Measurements from ENCODE around the gene OR6N1. TPM values are rescaled to one million over a fixed set of nuclear protein-coding genes. Genes with fewer than 3 reads are reported as not detected.

Gene OR6N1
- polyA plus RNA-seq, 3 donors = not detected

GRCh38 chr1:158800526-158800925 lies 28.5 kb upstream of the OR6N1 start:
- Histone ChIP-seq H3K9me3 (replicated peaks in 1 of 2; ENCODE audit: control insufficient read depth in 1 of 2, insufficient read depth in 1 of 2, low read length in 2 of 2) (no peaks in the 10 kb centered on the region), H3K4me1 (ENCODE audit: control insufficient read depth in 1 of 2, insufficient read depth in 2 of 2, low read length in 2 of 2) (peaks cover 83 to 91% of the 10 kb centered on the region in 2 donors), H3K4me2 (replicated peaks; ENCODE audit: extremely low read depth, low read length, poor library complexity, severe bottlenecking) (peak overlapping the region; percentile 73), H3K9ac (ENCODE audit: insufficient read depth, low read length, poor library complexity, severe bottlenecking) (peak overlapping the region; percentile 38), H3K36me3 (replicated peaks in 1 of 2; ENCODE audit: control insufficient read depth in 1 of 2, insufficient read depth in 2 of 2, low read length in 2 of 2) (no peaks in the 10 kb centered on the region), H2AFZ (ENCODE audit: insufficient read depth, low read depth, low read length, poor library complexity, severe bottlenecking) (no peak overlapping the region), H3K27ac (ENCODE audit: low read depth in 1 of 2, low read length in 2 of 2) (peak overlapping the region; percentile 64 to 87), H3K79me2 (ENCODE audit: insufficient read depth, low read length) (peaks cover 75% of the 10 kb centered on the region), H3K4me3 (replicated peaks in 1 of 3; ENCODE audit: low read depth in 2 of 3, low read length in 3 of 3) (peak overlapping the region in 2 of 3 experiments; percentile 36 to 65), H4K20me1 (ENCODE audit: insufficient read depth, low read length) (no peaks in the 10 kb centered on the region), H3K27me3 (ENCODE audit: control insufficient read depth in 2 of 2, insufficient read depth in 2 of 2, low read length in 2 of 2) (no peaks in the 10 kb centered on the region)
- intact Hi-C loops (cut with micrococcal nuclease) = loop anchor here in 1 of 2 donors (5.0 to 10.0 kb wide), 2 partner anchors 37 to 274 kb away; partner anchors contain the start of gene AIM2
- WGBS (ENCODE audit: insufficient coverage) = no CpG with 5 or more reads among the region's 2 CpGs
- Mint-ChIP-seq H3K27ac (peak overlapping the region; percentile 90 to 98 (median 95)), H3K4me3 (peak overlapping the region in 1 of 2 donors; percentile 81), H3K36me3 (no peaks in the 10 kb centered on the region), H3K4me1 (peaks cover 83% of the 10 kb centered on the region), H3K27me3 (ENCODE audit: low read depth in 3 of 3) (peaks cover 0 to 3% (median 0%) of the 10 kb centered on the region in 3 donors), H3K9me3 (peaks cover 0 to 1% (median 0%) of the 10 kb centered on the region in 7 donors)
- TF ChIP-seq CTCF (IDR thresholded peaks at IDR 0.05) = no peak
- DNase-seq = peak; percentile 21 to 63 (median 29)

- Mint-ChIP-seq H3K27ac (peak overlapping the region; percentile 90 to 98 (median 95)), H3K4me3 (peak overlapping the region in 1 of 2 donors; percentile 81), H3K36me3 (no peaks in the 10 kb centered on the region), H3K4me1 (peaks cover 89% of the 10 kb centered on the region), H3K9me3 (peaks cover 0 to 3% (median 0%) of the 10 kb centered on the region in 7 donors), H3K27me3 (ENCODE audit: low read depth in 3 of 3) (peaks cover 0 to 3% (median 0%) of the 10 kb centered on the region in 3 donors)
- Histone ChIP-seq H3K9ac (ENCODE audit: insufficient read depth, low read length, poor library complexity, severe bottlenecking) (no peak overlapping the region), H3K4me2 (replicated peaks; ENCODE audit: extremely low read depth, low read length, poor library complexity, severe bottlenecking) (peak overlapping the region; percentile 73), H3K9me3 (replicated peaks in 1 of 2; ENCODE audit: control insufficient read depth in 1 of 2, insufficient read depth in 1 of 2, low read length in 2 of 2) (no peaks in the 10 kb centered on the region), H3K4me1 (ENCODE audit: control insufficient read depth in 1 of 2, insufficient read depth in 2 of 2, low read length in 2 of 2) (peaks cover 86 to 92% of the 10 kb centered on the region in 2 donors), H3K27me3 (ENCODE audit: control insufficient read depth in 2 of 2, insufficient read depth in 2 of 2, low read length in 2 of 2) (no peaks in the 10 kb centered on the region), H3K27ac (ENCODE audit: low read depth in 1 of 2, low read length in 2 of 2) (peak overlapping the region; percentile 58 to 87), H3K79me2 (ENCODE audit: insufficient read depth, low read length) (peaks cover 78% of the 10 kb centered on the region), H3K4me3 (replicated peaks in 1 of 3; ENCODE audit: low read depth in 2 of 3, low read length in 3 of 3) (peak overlapping the region in 1 of 3 experiments; percentile 65), H2AFZ (ENCODE audit: insufficient read depth, low read depth, low read length, poor library complexity, severe bottlenecking) (peak overlapping the region; percentile 8), H3K36me3 (replicated peaks in 1 of 2; ENCODE audit: control insufficient read depth in 1 of 2, insufficient read depth in 2 of 2, low read length in 2 of 2) (no peaks in the 10 kb centered on the region), H4K20me1 (ENCODE audit: insufficient read depth, low read length) (no peaks in the 10 kb centered on the region)
- intact Hi-C loops (cut with micrococcal nuclease) = loop anchor here (5.0 to 10.0 kb wide), 4 partner anchors 38 to 275 kb away; partner anchors contain the start of gene AIM2 (in 1 of the 2)
- DNase-seq = peak in 2 of 3 donors; percentile 49 to 52
- 55% methylated on average over 2 of the region's 4 CpGs for WGBS (ENCODE audit: insufficient coverage)
- no peak for TF ChIP-seq CTCF (IDR thresholded peaks at IDR 0.05)
Observed at GRCh38 chr1:158799689-158800088, 27.7 kb upstream of the OR6N1 start.

Measured in CD14-positive monocyte (primary cell).